SK-N-MC (cell line): ENCODE data around the gene DDHD1.
"Not testable (repeated sequence)": the region's sequence is repeated elsewhere in the genome, so short reads cannot be mapped to it uniquely, and the experiment has no call there.

ENCODE experiments used
- DNase-seq: peaks from one replicate; pipeline ENCODE4 v3.0.0-alpha.2; 2011; ENCODE audit warnings: low read depth, low spot score
- H3K27ac ChIP-seq: fragments of 200-600 bp; sonication (generic); 2 replicates; pipeline ENCODE4 v1.5.1; 2016; ENCODE audit warnings: mixed run types
- H3K36me3 ChIP-seq: fragments of 200-600 bp; sonication (generic); 2 replicates; pipeline ENCODE4 v1.6.1; 2017; ENCODE audit warnings: antibody characterized with exemption, low read length, mixed read lengths; ENCODE audit not compliant: insufficient read depth
- H3K4me3 ChIP-seq: fragments of 200-600 bp; sonication (generic); 2 replicates; pipeline ENCODE4 v1.5.1; 2016
- H3K9ac ChIP-seq: fragments of 200-600 bp; sonication (generic); 2 replicates; pipeline ENCODE4 v1.8.0; 2017; ENCODE audit warnings: mixed run types, mixed read lengths; ENCODE audit not compliant: insufficient read length
- H3K9me3 ChIP-seq: fragments of 200-600 bp; sonication (generic); 2 replicates; pipeline ENCODE4 v1.6.1; 2017; ENCODE audit warnings: low read depth, mild to moderate bottlenecking, antibody characterized with exemption, low read length, moderate library complexity, mixed read lengths
- EZH2 ChIP-seq: fragments of 200-600 bp; sonication (generic); IDR thresholded peaks from one replicate; pipeline ENCODE4 v1.6.1; 2017; ENCODE audit warnings: antibody characterized with exemption
- FOXP2 ChIP-seq: optimal IDR thresholded peaks from 2 replicates; pipeline ENCODE3; 2011; ENCODE audit warnings: mild to moderate bottlenecking, moderate library complexity; ENCODE audit not compliant: insufficient read depth; ENCODE audit errors: extremely low read length, control extremely low read depth
- POLR2AphosphoS5 ChIP-seq: IDR thresholded peaks from 2 replicates; pipeline ENCODE4 v1.6.1; 2012; ENCODE audit warnings: mild to moderate bottlenecking, low read depth, low read length, borderline replicate concordance

The DDHD1 gene

DNA sequence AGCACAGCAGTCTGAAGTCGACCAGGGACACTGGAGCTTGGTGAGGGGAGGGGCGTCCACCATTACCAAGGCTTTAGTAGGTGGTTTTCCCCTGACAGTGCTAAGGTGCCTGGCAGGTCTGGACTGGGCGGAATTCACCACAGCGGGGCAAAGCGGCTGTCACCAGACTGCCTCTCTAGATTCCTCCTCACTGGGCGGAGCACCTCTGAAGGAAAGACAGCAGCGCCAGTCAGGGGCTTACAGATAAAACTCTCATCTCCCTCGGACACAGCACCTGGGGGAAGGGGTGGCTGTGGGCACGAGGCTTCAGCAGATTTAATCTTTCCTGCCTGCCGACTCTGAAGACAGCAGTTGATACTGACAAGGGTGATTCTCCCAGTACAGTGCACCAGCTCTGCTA is 39.1 kb downstream of the DDHD1 start:
- H3K27ac ChIP-seq, result no peak overlapping the region
- no peaks in the 10 kb centered on the region for H3K36me3 ChIP-seq
- H3K9ac ChIP-seq, result no peak overlapping the region
- no peaks in the 10 kb centered on the region for H3K9me3 ChIP-seq
- TF ChIP-seq POLR2AphosphoS5 (no peak), FOXP2 (no peak), EZH2 (no peak)
- H3K4me3 ChIP-seq, result no peak overlapping the region
- DNase-seq, result no peak

DNA sequence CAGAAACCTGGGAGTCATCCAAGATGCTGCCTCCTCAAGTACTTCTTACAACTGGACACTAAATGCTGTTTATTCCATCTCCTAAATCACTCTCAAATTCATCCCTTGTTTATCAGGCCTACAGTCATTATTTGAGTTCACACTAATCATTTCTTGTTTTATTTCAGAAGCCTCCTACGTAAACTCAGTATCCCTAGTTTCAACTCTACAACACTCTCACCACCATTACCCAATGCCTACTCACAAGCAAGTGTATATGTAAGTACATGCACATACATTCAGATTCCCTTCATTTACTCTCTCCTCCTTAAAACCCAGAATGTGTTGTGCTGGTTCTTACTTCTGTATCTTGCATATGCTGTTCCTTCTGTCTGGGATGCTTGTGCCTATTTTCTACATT is 43.0 kb downstream of the DDHD1 start:
- DNase-seq, result no peak
- peak overlapping the region; percentile 88; the same call in 1 of the 2 replicates for H3K27ac ChIP-seq
- no peak overlapping the region for H3K9ac ChIP-seq
- H3K9me3 ChIP-seq, result no peaks in the 10 kb centered on the region; the same call in 1 of the 2 replicates
- no peaks in the 10 kb centered on the region for H3K36me3 ChIP-seq
- H3K4me3 ChIP-seq, result no peak overlapping the region
- TF ChIP-seq EZH2, result no peak

DNA sequence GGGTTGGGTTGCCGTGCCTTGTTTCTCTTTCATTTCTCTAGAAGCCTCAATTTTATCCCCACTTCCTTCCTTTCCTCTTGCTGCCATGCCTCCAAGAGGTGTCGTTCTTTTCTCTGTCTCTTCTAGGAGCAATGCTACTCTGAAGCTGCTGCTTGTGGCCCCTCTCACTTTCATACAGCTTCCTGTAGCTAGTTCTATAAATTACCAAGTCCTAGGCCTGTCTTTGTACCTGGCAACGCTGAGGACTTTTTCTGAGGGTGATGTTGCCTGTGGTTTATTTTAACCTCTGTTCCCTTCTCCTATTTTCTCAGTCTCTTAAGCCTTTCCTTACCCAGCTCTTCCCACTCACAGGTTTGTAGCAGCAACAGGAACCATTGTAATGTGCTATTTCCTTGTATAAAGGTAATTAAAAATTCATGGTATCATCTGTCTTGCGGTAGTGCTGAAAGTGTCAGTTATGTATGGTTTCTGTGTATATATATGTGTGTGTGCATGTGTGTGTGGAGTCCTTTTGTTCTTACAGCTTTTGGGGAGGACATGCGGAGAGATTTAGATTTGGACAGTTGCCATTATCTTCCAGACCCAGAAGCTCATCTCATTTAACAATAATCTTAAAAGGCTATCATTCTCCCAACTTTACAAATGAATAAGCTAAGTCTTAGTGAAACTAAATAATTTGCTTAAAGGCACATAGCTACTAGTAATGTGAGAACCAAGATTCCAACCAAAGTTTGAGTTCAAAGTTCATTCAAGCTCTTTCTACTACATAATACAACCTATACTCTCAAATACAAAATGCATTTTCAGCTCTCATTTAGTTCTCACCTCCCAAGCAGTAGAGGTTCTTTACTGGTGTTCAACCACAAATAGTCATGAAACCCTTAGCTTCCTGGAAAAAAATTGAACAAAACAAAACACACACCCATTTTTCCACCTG is 43.8 kb downstream of the DDHD1 start:
- TF ChIP-seq POLR2AphosphoS5, result no peak
- no peak for TF ChIP-seq FOXP2
- TF ChIP-seq EZH2, result no peak
- peak overlapping the region; percentile 47 for H3K4me3 ChIP-seq
- H3K9ac ChIP-seq, result no peak overlapping the region
- DNase-seq, result no peak
- no peaks in the 10 kb centered on the region; the same call in 1 of the 2 replicates for H3K9me3 ChIP-seq
- H3K27ac ChIP-seq, result peak overlapping the region; percentile 88
- no peaks in the 10 kb centered on the region for H3K36me3 ChIP-seq

DNA sequence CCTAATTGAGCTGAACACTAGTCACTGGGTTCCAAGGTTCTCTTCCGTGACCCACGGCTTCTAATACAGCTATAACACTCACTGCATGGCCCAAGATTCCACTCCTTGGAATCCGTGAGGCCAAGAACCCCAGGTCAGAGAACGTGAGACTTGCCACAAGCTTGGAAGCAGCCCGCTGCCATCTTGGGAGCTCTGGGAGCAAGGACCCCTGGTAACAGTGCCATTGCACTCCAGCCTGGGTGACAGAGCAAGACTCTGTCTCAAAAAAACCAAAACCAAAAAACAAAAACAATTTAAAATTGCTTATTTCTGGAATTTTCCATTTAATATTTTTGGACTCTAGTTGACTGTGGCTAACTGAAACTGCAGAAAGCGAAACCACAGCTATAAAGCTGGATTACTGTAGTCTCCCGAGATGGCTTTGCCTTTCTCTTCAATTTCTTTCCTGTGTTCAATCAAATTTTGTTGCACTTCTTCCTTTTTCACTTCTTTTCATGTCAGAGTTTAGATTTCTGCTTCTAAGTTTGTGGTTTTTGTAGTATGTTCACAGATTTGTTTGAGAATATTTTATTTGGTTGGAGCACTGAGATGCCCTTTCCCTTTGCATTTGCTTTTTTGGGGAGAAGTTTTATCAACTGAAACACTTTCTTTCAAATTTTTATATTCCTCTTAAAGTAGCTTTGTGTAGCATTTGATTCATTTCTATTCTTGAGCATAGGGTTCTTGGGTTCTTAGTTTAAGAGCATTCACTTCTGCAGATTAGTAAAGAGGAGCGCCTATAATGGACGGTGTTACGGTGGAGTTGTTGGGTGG is 44.6 kb downstream of the DDHD1 start:
- TF ChIP-seq EZH2, result no peak
- TF ChIP-seq FOXP2, result no peak
- TF ChIP-seq POLR2AphosphoS5, result no peak
- peak overlapping the region; percentile 38 for H3K9ac ChIP-seq
- no peaks in the 10 kb centered on the region for H3K36me3 ChIP-seq
- H3K4me3 ChIP-seq, result peak overlapping the region; percentile 47
- peak overlapping the region; percentile 88 for H3K27ac ChIP-seq
- no peaks in the 10 kb centered on the region; the same call in 1 of the 2 replicates for H3K9me3 ChIP-seq
- DNase-seq, result no peak

DNA sequence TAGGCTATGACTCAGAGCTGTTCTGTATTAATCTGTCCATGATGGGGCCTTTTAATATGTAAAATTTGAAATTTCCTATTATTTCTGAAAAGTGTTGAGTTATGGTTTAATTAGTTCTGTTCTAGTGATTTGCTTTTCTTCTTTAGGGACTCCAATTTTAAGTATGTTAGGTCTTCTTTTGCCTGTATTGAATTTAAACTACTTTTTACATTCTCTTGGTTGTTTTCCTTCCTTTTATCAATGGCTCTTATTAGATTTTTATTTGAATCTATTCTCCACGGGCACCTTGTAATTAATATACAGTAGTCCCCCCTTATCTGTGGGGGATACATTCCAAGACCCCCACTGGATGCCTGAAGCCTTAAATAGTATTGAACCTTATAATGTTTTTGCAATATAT is 46.4 kb downstream of the DDHD1 start:
- Histone ChIP-seq H3K9ac (no peak overlapping the region), H3K4me3 (no peak overlapping the region), H3K36me3 (no peaks in the 10 kb centered on the region), H3K9me3 (no peaks in the 10 kb centered on the region; the same call in 1 of the 2 replicates), H3K27ac (no peak overlapping the region)
- no peak for DNase-seq
- no peak for TF ChIP-seq POLR2AphosphoS5
- no peak for TF ChIP-seq EZH2
- no peak for TF ChIP-seq FOXP2

DNA sequence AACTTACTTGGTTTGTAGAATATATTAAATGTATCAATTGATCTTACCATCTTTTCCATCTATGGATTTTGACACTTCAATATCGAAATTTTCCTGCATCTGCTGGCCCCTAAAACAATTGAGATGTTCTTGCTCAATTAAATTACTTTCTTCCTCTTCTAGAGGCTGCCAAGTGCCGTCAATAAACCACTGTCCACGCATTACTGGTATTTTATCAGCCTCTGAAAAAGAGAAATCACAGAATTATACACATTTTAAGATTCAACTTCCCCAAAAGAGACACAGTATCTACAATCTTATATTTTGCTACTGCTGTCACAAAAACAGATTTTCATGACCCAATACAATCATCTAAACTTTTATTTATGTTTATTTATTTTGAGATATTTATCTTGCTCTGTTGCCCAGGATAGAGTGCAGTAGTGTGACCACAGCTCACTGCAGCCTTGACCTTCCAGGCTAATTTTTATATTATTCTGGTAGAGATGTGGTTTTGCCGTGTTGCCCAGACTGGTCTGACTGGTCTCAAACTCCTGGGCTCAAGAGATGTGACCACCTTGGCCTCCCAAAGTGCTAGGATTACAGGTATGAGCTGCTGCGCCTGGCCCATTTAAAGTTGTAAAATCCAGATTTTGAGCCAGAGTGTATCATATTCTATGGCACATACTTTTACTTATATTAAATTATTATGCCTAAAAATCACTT is 49.3 kb downstream of the DDHD1 start:
- H3K4me3 ChIP-seq, result no peak overlapping the region
- DNase-seq, result no peak
- no peaks in the 10 kb centered on the region for H3K36me3 ChIP-seq
- TF ChIP-seq FOXP2 (no peak), EZH2 (no peak), POLR2AphosphoS5 (no peak)
- no peak overlapping the region for H3K27ac ChIP-seq
- no peak overlapping the region for H3K9ac ChIP-seq
- H3K9me3 ChIP-seq, result no peaks in the 10 kb centered on the region; the same call in 1 of the 2 replicates

DNA sequence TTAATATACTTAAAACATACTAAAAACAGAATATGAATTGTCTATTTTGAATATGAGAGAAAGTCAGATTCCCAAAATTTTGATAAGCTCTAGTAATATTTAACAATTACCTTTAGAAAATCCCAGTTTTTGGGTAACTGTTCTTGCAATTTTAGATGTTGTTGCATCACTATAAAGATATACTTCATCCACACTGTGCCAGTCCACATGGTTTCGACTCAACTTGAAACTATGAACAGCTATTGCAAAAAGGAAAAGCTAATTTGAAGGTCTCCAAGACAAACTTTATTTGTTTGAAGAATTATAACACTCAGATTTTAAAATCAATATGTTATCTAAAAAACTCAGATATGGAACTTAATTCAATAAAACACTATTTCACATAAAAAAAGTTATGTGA is 59.9 kb downstream of the DDHD1 start:
- DNase-seq, result no peak
- TF ChIP-seq POLR2AphosphoS5, result no peak
- TF ChIP-seq EZH2, result no peak
- TF ChIP-seq FOXP2, result no peak
- no peak overlapping the region for H3K27ac ChIP-seq
- no peak overlapping the region for H3K9ac ChIP-seq
- H3K36me3 ChIP-seq, result peaks cover 6% of the 10 kb centered on the region; the same call in 1 of the 2 replicates
- H3K9me3 ChIP-seq, result no peaks in the 10 kb centered on the region
- H3K4me3 ChIP-seq, result no peak overlapping the region

DNA sequence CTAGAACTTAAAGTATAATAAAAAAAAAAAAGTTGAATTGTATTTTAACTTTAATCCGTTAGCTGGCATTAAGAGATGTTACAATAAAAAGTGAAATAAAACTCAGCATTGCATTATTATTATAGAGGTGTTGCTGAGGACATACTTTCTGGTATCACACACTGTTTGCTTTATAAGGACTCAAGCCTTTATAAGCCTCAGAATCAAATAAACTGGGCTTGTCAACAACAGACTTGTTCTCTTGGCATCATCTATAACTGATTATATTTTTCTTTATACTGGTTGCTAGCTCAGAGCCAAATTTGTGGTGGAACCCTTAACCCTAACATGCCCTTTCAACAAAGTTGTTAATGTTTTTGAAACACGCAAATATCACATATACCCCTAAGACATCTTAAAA is 62.3 kb downstream of the DDHD1 start:
- Histone ChIP-seq H3K36me3 (peaks cover 6% of the 10 kb centered on the region; the same call in 1 of the 2 replicates), H3K9ac (no peak overlapping the region), H3K27ac (no peak overlapping the region), H3K9me3 (no peaks in the 10 kb centered on the region), H3K4me3 (no peak overlapping the region)
- no peak for DNase-seq
- no peak for TF ChIP-seq EZH2
- TF ChIP-seq FOXP2, result no peak
- TF ChIP-seq POLR2AphosphoS5, result no peak

DNA sequence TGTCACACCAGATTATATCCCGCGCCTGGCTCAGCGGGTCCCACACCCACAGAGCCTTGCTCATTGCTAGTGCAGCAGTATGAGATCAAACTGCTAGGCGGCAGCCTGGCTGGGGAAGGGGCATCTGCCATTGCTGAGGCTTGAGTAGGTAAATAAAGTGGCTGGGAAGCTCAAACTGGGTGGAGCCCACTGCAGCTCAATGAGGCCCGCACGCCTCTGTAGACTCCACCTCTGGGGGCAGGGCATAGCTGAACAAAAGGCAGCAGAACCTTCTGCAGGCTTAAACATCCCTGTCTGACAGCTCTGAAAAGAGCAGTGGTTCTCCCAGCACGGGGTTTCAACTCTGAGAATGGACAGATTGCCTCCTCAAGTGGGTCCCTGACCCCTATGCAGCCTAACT is 68.2 kb downstream of the DDHD1 start:
- H3K36me3 ChIP-seq, H3K4me3 ChIP-seq, H3K9ac ChIP-seq, DNase-seq, H3K27ac ChIP-seq, H3K9me3 ChIP-seq: not testable (repeated sequence)
